OCI-LY7 (cell line): ENCODE results near the gene PRODH. TPM values are rescaled to one million over a fixed set of nuclear protein-coding genes. Genes with fewer than 3 reads are reported as not detected.
"Not testable (repeated sequence)": the region's sequence is repeated elsewhere in the genome, so short reads cannot be mapped to it uniquely, and the experiment has no call there.

Source experiments
- BruUV-seq: library from RNA; stranded (reverse); fragments of 400-500 nt; replicated peaks from 2 replicates; lab custom pipeline; 2021; lab: Mats Ljungman, UMichigan
- CTCF ChIA-PET: fragments of 300-600 bp; sonication (Branson Sonifier 250); formaldehyde crosslinking; loops from one replicate; lab custom pipeline; 2022; ENCODE audit warnings: antibody characterized with exemption; ENCODE audit not compliant: unreplicated experiment; lab: Charles Lee
- POLR2A ChIA-PET: fragments of 300-600 bp; sonication (Branson Sonifier 250); formaldehyde crosslinking; loops from one replicate; lab custom pipeline; 2022; ENCODE audit warnings: antibody characterized with exemption; lab: Charles Lee
- DNase-seq: peaks from one replicate; pipeline ENCODE4 v3.0.0-alpha.2; 2015; ENCODE audit warnings: low spot score
- H2AFZ ChIP-seq: fragments of 200-600 bp; sonication (generic), shearing (Covaris generic); 2 replicates; pipeline ENCODE4 v1.6.1; 2014; ENCODE audit warnings: mild to moderate bottlenecking, antibody characterized with exemption, low read length, moderate library complexity
- H3K27ac ChIP-seq: fragments of 200-600 bp; sonication (generic); 2 replicates; pipeline ENCODE4 v1.5.1; 2014; ENCODE audit warnings: mixed run types, low read depth, mild to moderate bottlenecking, moderate library complexity, low read length, inconsistent platforms; ENCODE audit not compliant: poor library complexity, severe bottlenecking
- H3K36me3 ChIP-seq: fragments of 200-600 bp; sonication (generic); 2 replicates; pipeline ENCODE4 v1.6.1; 2014; ENCODE audit warnings: mild to moderate bottlenecking, antibody characterized with exemption, low read length, moderate library complexity, mixed read lengths; ENCODE audit not compliant: insufficient read depth
- H3K4me1 ChIP-seq: fragments of 200-600 bp; sonication (generic); 2 replicates; pipeline ENCODE4 v1.5.1; 2014; ENCODE audit warnings: mild to moderate bottlenecking, low read length; ENCODE audit not compliant: insufficient read depth, poor library complexity, severe bottlenecking
- H3K4me2 ChIP-seq: fragments of 200-600 bp; sonication (generic); 2 replicates; pipeline ENCODE4 v1.6.1; 2014; ENCODE audit warnings: mild to moderate bottlenecking, low read length
- H3K4me3 ChIP-seq: fragments of 200-600 bp; sonication (generic); 2 replicates; pipeline ENCODE4 v1.5.1; 2014; ENCODE audit warnings: mild to moderate bottlenecking, low read depth, low read length; ENCODE audit not compliant: poor library complexity, severe bottlenecking
- H3K79me2 ChIP-seq: fragments of 200-600 bp; sonication (generic); 2 replicates; pipeline ENCODE4 v1.6.1; 2016; ENCODE audit warnings: low read depth, mild to moderate bottlenecking, low read length, moderate library complexity, mixed read lengths; ENCODE audit not compliant: insufficient read depth
- H3K9me2 ChIP-seq: fragments of 200-600 bp; sonication (generic); 2 replicates; pipeline ENCODE4 v1.6.1; 2016; ENCODE audit warnings: mild to moderate bottlenecking, low read length, mixed read lengths; ENCODE audit not compliant: insufficient read depth
- H3K9me3 ChIP-seq: fragments of 200-600 bp; sonication (generic); 2 replicates; pipeline ENCODE4 v1.6.1; 2014; ENCODE audit warnings: mild to moderate bottlenecking, mixed run types, low read length, mixed read lengths
- H4K20me1 ChIP-seq: fragments of 200-600 bp; sonication (generic); 2 replicates; pipeline ENCODE4 v1.6.1; 2014; ENCODE audit warnings: mild to moderate bottlenecking, antibody characterized with exemption, low read length, moderate library complexity, mixed read lengths; ENCODE audit not compliant: insufficient read depth
- CTCF ChIP-seq: fragments of 200-600 bp; sonication (generic); conservative IDR thresholded peaks from 2 replicates; pipeline ENCODE4 v1.5.1; 2014; ENCODE audit warnings: mild to moderate bottlenecking, antibody characterized with exemption, low read length, moderate library complexity, mixed read lengths
- EZH2phosphoT487 ChIP-seq: fragments of 200-600 bp; sonication (generic); IDR thresholded peaks from 2 replicates; pipeline ENCODE4 v1.6.1; 2018; ENCODE audit warnings: low read depth, borderline replicate concordance, mild to moderate bottlenecking, mixed run types, antibody characterized with exemption, low read length, moderate library complexity, mixed read lengths
- intact Hi-C: fragments of 100-400 bp; cut with micrococcal nuclease; formaldehyde crosslinking; loops from one replicate; pipeline ENCODE4 v1.10.0; 2022; ENCODE audit not compliant: unreplicated experiment
- total RNA-seq, 2 experiments: library from RNA; depleted of rRNA in 1 of 2; stranded (reverse); fragments of >200 nt in 1 of 2; shearing (Covaris generic) in 1 of 2; gene quantifications; 2 replicates each; pipeline ENCODE4 v1.2.3, GENCODE V29; 2014 to 2022

Gene PRODH
- total RNA-seq, 2 experiments from 2014 or later: not detected

- no TSS peak for BruUV-seq
- intact Hi-C loops: no loop called here
- POLR2A ChIA-PET: no interaction called here
- CTCF ChIA-PET: no interaction called here
- Histone ChIP-seq H3K9me3 (no peaks in the 10 kb centered on the region), H4K20me1 (no peaks in the 10 kb centered on the region), H3K4me1 (no peaks in the 10 kb centered on the region), H3K79me2 (no peaks in the 10 kb centered on the region), H3K27ac (no peak overlapping the region), H3K4me3 (no peak overlapping the region), H3K4me2 (no peak overlapping the region), H3K36me3 (no peaks in the 10 kb centered on the region), H3K9me2 (no peaks in the 10 kb centered on the region), H2AFZ (no peak overlapping the region)
- TF ChIP-seq CTCF (no peak), EZH2phosphoT487 (no peak)
- DNase-seq: no peak
Measured at GRCh38 chr22:18965526-18966421, 29.7 kb upstream of the PRODH start.

GRCh38 chr22:18964501-18965265 is 28.6 kb upstream of the PRODH start:
- DNase-seq, H2AFZ ChIP-seq, H4K20me1 ChIP-seq, H3K79me2 ChIP-seq, H3K9me3 ChIP-seq, H3K9me2 ChIP-seq, H3K4me3 ChIP-seq, H3K36me3 ChIP-seq, BruUV-seq, intact Hi-C loops, POLR2A ChIA-PET, H3K4me2 ChIP-seq, H3K27ac ChIP-seq, CTCF ChIA-PET, H3K4me1 ChIP-seq: not testable (repeated sequence)

- H3K27ac ChIP-seq, CTCF ChIA-PET, BruUV-seq, H4K20me1 ChIP-seq, POLR2A ChIA-PET, H3K36me3 ChIP-seq, H2AFZ ChIP-seq, intact Hi-C loops, H3K4me3 ChIP-seq, H3K9me2 ChIP-seq, H3K4me2 ChIP-seq, H3K79me2 ChIP-seq, H3K9me3 ChIP-seq, H3K4me1 ChIP-seq, DNase-seq: not testable (repeated sequence)
Measured at GRCh38 chr22:18964051-18964450, 28.0 kb upstream of the PRODH start.
